ENCODE results near the gene CBX5.

DNA sequence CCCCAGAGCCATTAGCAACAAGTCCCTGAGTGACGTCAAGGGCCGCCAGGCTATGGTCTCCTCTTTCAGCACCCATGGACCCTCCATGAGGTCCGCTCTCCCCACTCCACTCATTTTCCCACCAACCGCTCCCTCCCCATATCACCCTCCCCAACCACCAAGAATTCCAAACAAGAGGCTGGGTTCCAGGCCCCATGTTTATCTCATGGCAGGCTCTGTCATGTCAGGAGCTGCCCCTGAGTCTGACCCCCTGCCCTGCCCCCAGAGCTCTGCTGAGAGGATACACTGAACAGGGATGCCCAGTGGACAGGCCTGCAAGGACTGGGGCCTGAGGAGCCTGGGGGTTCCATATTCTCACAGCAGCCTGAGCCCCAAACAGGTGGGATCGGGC, 69.5 kb downstream of the CBX5 start:
- TF ChIP-seq POLR2AphosphoS5 (IDR thresholded peaks at IDR 0.05; ENCODE audit: low read depth, low read length) (no peak), YY1 (IDR thresholded peaks at IDR 0.05; ENCODE audit: low read depth) (no peak), TEAD4 (IDR thresholded peaks at IDR 0.05; ENCODE audit: borderline replicate concordance, insufficient read depth) (no peak)
- TF ChIP-seq, protein P1, sequence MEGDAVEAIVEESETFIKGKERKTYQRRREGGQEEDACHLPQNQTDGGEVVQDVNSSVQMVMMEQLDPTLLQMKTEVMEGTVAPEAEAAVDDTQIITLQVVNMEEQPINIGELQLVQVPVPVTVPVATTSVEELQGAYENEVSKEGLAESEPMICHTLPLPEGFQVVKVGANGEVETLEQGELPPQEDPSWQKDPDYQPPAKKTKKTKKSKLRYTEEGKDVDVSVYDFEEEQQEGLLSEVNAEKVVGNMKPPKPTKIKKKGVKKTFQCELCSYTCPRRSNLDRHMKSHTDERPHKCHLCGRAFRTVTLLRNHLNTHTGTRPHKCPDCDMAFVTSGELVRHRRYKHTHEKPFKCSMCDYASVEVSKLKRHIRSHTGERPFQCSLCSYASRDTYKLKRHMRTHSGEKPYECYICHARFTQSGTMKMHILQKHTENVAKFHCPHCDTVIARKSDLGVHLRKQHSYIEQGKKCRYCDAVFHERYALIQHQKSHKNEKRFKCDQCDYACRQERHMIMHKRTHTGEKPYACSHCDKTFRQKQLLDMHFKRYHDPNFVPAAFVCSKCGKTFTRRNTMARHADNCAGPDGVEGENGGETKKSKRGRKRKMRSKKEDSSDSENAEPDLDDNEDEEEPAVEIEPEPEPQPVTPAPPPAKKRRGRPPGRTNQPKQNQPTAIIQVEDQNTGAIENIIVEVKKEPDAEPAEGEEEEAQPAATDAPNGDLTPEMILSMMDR (IDR thresholded peaks at IDR 0.05) = no peak

All from SK-N-SH (cell line).